Measurements from ENCODE around the gene GUCY1A1.

The GUCY1A1 gene

DNA sequence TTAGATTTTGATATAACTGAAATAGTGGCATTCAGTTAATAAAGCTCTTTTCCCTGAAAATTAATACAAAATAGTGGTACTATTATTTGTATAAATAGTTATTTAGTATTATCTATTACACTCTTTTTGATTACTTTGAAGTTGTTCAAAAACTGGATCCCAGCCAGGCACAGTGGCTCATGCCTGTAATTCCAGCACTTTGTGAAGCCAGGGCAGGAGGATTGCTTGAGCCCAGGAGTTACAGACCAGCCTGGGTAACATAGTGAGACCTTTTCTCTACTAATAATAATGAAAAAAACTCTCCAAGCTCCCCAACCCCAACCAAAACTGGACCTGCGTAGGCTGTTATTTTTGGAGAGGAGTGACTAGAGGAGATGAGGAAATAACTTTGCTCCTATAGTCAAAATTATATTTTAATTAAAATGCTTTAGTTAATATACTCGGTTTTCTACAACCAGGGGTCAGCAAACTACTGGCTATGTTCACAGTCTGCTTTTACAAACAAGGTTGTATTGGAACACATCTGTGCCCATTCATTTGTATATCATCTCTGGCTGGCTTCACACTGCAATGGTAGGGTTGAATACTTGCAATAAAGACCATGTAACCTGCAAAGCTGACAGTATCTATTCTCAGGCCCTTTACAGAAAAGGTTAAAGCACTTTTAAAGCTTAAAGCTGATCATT lies 27.6 kb downstream of the GUCY1A1 start:
- no peak for DNase-seq

DNA sequence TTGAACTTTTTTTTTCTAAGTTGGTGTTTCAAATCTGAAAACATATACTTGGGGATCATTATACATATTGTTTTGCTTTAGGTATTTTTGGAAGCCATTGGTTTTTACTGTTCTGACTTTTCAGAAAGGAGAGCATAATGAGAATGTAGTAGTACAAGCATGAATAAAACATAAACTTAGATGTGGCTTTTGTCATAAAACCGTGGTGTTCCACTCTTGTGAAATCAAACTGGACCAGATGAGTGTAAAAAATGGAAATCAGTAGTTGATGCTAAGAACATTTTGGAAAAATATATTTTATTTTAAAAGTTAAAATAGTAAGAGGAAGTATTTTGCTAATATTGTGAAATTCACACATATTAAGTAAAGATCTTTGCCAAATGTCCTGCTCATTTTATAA lies 29.6 kb downstream of the GUCY1A1 start:
- DNase-seq, result no peak

DNA sequence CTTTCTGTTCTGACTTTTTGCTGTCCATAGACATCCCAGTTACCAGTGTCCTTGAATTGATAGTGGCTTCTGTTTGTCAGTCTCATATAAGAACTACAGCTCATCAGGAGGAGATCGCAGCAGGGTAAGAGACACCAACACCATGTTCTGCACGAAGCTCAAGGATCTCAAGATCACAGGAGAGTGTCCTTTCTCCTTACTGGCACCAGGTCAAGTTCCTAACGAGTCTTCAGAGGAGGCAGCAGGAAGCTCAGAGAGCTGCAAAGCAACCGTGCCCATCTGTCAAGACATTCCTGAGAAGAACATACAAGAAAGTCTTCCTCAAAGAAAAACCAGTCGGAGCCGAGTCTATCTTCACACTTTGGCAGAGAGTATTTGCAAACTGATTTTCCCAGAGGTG lies 30.1 kb downstream of the GUCY1A1 start:
- DNase-seq, result no peak

DNA sequence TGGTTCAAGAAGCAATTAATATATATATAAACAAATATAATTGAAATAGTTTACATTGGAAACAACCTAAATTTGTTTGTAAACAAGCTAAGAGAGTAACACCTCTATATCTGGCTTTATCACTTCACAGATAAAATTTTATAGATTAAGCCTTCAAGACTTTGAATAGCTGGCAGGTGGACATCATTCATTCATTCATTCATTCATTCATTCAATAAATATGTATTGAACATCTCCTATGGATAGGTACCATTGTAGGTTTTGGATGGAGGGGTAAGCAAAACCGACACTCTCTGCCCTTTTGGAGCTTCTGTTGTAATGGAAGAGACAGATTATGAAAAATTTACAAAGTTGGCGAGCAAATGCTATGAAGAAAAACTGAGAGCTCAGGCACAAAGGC lies 35.2 kb downstream of the GUCY1A1 start:
- no peak for DNase-seq

DNA sequence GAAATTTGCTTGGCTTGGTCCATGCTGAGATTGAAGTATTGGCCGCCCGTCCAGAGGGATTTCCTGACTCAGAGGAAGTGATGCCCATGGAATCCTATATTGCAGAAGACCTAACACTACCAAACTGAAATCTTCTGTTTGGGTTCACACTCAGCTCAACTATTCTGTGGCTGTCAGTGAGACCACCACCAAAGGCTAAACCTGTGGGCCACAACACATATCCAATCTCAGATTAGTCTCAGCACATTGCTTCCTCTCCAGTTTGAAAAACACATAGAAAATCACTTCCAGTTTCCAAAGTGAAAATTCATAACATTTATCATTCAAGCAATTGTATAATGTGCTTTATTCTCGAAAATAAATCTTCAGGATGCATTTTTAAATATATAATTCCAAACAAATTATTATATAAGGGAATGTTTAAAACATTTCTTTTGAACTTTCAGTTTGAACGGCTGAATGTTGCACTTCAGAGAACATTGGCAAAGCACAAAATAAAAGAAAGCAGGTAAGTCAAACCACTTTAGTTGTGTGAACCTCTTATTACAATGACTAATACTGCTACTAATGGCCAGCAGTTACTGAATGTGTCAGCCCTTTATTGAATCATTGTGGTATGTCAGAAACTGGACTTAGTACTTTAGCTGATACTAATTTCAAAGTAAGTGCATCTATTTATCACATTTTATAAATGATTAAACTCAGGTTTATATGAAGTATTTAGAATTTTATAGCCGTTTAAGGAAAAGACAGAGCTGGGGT lies 37.0 kb downstream of the GUCY1A1 start:
- DNase-seq, result no peak

DNA sequence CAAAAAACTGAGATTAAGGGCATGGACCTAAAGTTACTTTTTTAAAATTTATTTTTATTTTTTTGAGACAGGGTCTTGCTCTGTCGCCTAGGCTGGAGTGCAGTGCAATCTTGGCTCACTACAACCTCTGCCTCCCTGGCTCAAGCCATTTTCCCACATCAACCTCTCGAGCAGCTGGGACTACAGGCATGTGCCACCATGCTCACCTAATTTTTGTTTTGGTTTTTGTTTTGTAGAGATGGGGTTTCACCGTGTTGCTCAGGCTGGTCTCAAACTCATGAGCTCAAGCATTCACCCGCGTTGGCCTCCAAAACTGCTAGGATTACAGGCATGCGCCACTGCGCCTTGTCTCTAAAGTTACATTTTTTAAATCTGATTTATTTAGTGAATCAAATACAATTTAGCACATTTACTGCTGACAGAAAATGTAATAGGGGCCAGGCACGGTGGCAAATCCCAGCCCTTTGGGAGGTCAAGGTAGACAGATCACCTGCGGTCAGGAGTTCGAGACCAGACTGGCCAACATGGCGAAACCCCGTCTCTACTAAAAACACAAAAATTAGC lies 38.3 kb downstream of the GUCY1A1 start:
- DNase-seq, result no peak

DNA sequence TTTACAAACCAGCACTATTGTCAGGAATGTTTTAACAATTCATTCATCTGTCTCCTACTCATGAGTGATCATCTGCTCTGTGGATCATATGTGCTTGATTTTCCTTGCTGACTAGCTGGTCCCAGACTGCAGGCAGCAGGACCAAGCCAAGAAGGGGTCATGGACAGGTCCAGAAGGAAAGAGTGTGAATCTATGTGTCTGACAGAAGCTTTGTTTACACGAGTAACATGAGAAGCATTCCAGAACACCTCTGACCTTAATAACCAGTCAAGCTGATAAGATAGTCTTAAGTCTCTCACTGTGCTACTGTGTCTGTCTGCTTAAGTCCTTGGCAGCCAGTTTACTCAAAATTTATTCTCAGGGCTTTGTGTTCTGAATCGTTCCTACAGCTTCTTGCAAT lies 39.0 kb downstream of the GUCY1A1 start:
- DNase-seq, result no peak

DNA sequence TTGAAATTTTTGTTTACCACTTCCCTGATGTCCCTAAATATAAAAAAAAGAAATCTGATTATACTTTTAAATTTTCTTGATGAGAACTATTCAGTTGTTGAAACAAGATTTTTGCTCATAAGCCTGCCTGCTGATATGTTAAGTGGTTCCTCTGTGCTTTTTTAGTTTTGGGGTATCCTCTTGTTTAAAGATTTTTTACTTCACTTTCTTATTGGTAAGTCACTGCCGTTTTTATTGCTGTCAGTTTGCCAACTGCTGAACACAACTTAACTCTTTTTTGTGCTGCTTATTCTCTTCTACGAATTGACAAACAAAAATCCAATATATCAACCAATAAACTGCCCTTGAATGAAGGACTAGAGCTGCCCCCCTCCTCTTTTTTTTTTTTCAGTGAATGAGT lies 39.5 kb downstream of the GUCY1A1 start:
- DNase-seq, result no peak

DNA sequence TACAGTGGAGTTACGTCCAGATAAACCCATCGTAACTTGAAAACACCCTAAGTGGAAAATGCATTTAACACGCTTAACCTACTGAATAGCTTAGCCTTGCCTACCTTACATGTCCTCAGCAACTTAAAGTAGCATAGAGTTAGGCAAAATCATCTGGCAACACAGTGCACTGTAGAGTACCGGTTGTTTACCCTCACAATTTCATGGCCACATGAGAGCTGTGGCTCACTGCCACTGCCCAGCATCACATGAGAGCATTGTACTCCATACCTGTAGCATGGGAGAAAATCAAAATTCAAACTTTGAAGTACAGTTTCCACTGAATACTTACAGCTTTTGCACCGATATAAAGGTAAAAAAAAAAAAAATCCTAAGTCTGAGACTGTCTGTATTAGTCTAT lies 40.6 kb downstream of the GUCY1A1 start:
- no peak for DNase-seq

DNA sequence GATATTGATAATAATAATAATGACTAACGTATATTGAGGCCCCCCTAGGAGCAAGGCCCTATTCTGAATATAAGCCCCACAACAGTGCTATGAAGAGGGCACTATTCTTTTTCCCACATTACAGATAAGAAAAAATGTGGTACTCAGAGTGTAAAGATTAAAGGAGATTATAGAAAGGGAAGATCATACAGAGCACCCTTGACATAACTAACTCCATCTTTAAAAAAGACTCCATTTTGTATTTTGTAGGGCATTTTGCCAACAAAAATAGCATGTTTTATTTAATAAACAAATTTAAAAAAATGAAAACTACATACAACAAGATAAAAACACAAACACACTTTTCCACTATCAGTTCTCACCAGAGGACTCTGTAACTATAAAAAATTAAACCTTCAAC lies 42.1 kb downstream of the GUCY1A1 start:
- no peak for DNase-seq

DNA sequence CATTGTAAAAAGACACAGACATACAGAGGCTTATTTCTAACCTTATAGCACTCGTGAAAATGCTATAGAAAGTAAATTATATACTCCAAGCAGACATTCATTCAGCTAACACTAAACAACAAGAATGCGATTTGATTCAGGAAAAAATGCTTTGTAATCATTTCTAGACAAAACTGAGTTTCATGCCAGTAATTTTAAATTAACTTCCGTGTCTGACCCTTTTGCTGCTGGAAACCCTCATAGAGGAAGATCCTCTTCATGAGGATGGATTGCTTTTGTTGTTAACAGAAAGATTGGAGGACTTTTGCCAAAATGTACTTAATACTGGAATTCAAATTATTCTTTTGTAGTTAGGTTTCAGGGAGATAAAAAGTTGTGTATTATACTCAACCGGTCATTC lies 43.3 kb downstream of the GUCY1A1 start:
- no peak for DNase-seq

DNA sequence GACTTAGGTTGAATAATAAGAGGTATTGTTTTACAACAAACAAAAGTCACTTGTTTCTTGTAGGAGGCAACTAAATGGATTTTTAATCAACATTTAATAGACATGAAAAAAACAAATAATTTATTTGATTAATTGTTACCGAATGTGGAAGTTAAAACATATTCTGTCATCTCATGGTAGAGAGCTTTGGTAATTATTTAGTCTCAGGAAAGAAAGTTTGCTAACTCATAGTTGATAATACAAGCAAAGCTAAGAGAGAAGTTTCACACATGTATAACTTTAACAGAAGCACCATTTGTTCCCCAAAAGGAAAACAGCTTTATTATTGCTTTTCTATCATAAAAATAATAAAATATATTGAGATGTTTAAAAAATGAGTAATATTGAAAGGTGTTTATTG lies 44.9 kb downstream of the GUCY1A1 start:
- DNase-seq, result no peak

DNA sequence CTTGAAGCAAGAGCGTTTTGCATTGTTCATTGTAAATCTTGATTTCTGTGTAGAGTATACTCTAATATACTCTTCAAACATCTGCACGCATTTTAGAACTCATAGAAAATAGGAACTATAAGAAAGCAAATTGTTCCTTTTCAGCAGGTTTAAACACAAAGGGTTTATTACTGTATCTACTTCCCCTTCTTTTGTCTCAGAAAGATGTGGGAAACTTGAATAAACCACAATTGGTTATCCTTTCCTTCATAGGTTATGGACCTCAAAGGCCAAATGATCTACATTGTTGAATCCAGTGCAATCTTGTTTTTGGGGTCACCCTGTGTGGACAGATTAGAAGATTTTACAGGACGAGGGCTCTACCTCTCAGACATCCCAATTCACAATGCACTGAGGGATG lies 46.2 kb downstream of the GUCY1A1 start:
- DNase-seq, result no peak

DNA sequence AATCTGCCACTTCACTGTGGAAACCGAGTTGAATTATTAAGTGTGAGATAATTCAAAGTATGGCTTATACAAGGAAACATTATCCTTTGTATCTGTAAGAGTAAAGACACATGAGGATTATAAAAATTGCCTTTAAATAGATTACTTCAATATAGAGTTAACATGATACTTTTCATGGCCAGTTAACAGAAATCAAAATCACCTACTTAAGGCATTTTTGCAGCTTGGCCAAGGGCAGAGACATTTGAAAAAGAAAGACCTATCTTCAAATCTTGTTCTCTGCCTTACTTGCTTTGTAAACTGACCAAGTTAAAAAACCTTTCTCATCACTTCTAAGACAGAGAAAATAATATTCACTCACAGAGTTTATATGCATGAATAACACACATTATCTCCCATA lies 47.3 kb downstream of the GUCY1A1 start:
- DNase-seq, result no peak

DNA sequence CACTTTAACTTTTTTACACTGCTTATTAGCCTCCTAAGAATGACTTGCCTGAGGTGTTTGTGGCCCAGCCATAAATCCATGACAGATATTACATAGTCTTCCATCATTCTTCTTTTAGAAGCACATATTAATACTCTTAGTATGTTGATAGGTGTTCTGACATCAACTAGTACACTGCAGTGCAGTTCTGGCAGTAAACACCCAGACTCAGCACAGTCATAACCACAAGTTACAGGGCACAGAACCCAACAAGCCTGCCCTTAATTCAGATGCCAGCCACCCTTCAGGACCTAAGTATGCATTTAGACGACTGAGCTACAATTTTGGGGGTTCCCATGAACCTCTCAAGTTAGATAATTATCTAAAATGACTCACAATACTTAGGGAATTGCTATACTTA lies 55.7 kb downstream of the GUCY1A1 start:
- DNase-seq, result no peak

DNA sequence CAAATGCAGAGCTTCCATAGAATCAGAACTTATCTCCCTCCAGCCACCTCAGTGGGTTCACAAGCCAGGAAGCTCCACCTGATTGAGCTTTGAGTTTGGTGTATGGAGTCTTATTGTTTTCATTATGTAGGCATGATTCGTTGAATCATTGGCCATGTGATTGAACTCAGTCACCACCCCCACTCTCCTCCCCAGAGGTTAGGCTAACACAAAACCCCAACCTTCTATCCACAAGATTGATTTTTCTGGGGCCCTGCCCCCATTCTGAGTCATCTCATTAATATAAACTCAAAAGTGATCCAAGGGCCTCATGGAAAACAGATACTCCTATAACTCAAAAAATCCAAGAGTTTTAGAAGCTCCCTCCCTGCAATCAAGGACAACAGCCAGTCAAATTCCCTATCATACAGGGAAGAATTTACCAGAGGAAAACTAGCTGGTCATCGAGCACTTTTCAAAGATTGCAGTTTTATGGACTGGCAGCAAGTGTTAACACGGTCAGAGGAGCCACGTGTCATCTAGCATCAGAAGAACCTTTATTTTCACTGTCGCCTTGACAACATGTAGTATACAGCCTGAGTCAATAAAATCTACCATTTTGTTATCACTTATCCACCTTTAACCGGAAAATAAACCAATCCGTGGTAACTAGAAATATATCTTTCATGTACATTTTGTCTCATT lies 56.3 kb downstream of the GUCY1A1 start:
- no peak for DNase-seq

DNA sequence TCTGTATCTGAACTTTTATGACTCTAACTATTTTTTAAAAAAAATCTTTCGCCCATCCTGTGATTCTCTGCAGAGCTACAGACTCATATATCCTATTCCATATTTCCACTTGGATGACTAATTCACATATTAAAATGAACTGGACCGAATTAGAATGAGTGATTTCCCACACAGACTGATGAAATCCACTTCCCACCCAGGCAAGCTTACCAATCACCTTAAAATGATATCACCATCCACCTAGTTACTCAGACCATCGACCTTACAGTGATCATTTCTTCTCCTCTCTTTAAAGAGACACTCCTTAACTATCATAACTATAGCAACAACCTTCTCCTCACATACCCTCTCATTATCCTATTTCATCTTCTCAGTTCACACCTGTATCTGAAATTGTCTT lies 58.1 kb downstream of the GUCY1A1 start:
- DNase-seq, result no peak

DNA sequence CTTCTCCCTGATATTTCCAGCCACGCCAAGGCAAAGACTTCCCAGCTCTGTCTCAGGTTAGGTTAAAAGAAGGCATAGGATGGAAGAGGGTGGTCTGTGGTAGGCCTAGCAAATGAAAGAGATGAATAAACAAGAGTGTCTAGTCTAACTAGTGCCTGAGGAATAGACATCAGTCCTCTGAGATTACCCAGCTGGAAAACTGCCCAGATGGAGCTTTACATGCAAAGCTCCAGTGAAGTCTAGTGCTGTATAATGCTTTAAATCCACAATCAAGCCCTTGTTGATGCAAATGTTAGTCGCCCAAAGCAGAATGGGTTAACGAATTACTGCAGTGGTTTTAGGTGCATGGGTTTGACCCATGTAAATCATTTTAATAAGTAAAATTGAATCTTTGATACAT lies 67.4 kb downstream of the GUCY1A1 start:
- DNase-seq, result no peak

DNA sequence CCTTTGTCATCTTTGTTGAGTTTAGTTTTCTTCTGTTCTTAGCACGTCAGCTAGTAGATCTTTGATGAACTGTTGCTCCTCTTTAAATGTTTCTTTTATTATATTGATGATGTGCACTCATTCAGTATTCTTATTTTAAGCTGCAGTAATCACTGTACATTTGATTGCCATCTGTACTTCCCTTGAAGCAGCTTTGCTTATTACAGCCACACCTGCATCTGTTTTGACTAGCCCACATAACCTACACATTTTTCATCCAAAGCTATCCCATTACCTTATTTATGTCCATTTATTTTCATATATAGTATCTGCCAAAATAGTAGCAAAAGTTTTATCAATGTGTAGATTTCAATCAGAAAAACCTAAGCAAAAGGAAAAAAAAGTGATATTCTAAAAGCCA lies 68.3 kb downstream of the GUCY1A1 start:
- DNase-seq, result no peak

DNA sequence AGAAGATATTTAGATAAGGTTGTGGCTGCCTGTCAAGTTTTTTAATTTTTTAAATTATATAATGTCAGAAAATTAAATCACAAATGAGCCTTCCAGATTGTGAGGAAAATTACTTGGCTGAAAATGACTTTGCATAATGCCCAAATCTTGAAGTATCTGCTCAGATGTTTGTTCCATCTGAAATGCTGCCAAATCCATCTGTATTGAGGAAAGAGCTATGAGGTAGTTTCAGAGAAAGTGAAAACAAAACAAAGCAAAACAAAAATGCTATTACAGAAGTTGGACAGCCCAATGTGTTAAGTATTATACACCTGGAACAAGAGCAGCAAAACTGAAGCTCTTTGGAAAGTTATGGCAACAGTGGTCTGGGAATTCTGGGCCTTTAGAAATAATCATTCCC lies 68.8 kb downstream of the GUCY1A1 start:
- DNase-seq, result no peak

DNA sequence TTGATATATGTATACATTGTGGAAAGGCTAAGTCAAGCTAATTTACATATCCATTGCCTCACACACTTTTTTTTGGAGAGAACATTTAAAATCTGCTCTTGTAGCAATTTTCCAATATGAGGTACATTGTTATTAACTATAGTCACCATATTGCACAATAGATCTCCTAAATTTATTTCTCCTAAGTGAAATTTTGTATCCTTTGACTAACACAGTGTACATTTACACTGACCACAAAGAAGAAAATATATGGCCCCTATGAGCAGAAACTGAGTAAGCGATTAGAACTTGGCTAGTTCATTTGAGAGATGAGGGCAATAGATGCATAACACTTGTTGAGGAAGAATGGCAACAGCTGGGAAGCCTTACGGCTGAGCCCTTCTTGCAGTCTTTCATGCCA lies 71.9 kb downstream of the GUCY1A1 start:
- DNase-seq, result no peak

DNA sequence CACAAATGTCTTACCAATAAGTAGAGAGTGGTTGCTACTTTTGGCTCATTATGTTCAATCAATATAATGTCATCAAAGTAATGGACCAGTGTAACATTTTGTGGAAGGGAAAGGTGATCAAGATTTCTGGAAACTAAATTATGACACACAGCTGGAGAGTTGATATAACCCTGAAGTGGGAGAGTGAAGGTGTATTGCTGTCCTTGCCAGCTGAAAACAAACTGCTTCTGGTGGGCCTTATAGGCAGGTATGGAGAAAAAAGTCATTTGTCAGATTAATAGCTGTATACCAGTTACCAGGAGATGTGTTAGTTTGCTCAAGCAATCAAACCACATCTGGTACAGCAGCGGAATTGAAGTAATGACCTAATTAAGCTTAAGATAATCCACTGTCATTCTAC lies 74.9 kb downstream of the GUCY1A1 start:
- DNase-seq, result no peak

DNA sequence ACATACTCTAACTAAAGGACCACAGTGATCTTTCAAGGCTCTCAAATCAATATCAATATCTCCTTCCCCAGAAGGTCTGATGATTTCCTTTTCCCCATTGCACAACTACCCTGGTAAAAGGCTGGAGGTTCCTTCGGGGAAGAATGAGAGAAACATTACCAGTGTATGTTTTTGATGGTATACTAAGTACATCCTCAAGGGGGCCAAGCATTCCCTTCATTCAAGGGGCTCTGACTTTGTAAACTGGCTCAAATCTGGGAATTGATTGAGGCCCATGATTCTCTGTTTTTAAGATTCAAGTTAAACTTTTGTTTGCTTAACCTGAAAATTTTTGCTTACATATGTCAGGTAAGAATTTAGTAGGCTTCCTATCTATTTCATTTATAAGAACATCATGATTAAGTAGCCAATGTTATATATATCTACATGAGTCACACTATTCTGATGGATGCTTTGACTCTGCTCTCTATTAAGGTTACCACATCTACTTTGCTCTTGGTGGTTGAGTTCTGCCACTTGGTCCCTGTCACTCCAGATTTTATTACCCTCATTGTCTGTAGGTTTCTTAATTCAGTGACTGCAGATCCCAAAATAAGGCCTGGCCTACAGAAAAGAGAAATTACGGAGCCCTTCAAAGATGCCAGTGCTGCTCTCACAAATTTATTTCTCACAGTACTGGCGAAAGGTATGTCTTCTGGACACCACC lies 75.8 kb downstream of the GUCY1A1 start:
- no peak for DNase-seq
